Calu3 (cell line): ENCODE results near the gene CYB5B. TPM values are rescaled to one million over a fixed set of nuclear protein-coding genes. Genes with fewer than 3 reads are reported as not detected.

ENCODE experiments used
- BruUV-seq: library from RNA; stranded (reverse); fragments of 400-500 nt; replicated peaks from 2 replicates; lab custom pipeline; 2021; lab: Mats Ljungman, UMichigan
- CTCF ChIA-PET: fragments of 300-600 bp; sonication (Branson Sonifier 250); formaldehyde crosslinking; loops from one replicate; lab custom pipeline; 2022; ENCODE audit warnings: antibody characterized with exemption; lab: Charles Lee
- DNase-seq: peaks from one replicate; pipeline ENCODE4 v3.0.0; 2022
- H3K27ac Mint-ChIP-seq: one replicate; pipeline ENCODE4 v1.8.0; 2022; ENCODE audit warnings: mixed read lengths; ENCODE audit not compliant: unreplicated experiment
- H3K27me3 Mint-ChIP-seq: one replicate; pipeline ENCODE4 v1.8.0; 2022; ENCODE audit warnings: mixed read lengths; ENCODE audit not compliant: unreplicated experiment
- H3K36me3 Mint-ChIP-seq: one replicate; pipeline ENCODE4 v1.8.0; 2022; ENCODE audit warnings: mild to moderate bottlenecking, moderate library complexity, mixed read lengths; ENCODE audit not compliant: insufficient read depth, unreplicated experiment
- H3K4me1 Mint-ChIP-seq: one replicate; pipeline ENCODE4 v1.8.0; 2022; ENCODE audit warnings: mild to moderate bottlenecking, low read depth, mixed read lengths; ENCODE audit not compliant: unreplicated experiment
- H3K4me3 Mint-ChIP-seq: one replicate; pipeline ENCODE4 v1.8.0; 2022; ENCODE audit warnings: mild to moderate bottlenecking, low read depth, moderate library complexity, mixed read lengths; ENCODE audit not compliant: unreplicated experiment
- H3K9me3 Mint-ChIP-seq: one replicate; pipeline ENCODE4 v1.8.0; 2022; ENCODE audit warnings: low read depth, mixed read lengths; ENCODE audit not compliant: unreplicated experiment
- intact Hi-C: fragments of 100-400 bp; cut with micrococcal nuclease; formaldehyde crosslinking; loops from one replicate; pipeline ENCODE4 v1.10.0; 2022; ENCODE audit not compliant: unreplicated experiment
- total RNA-seq: library from RNA; stranded (reverse); gene quantifications from 2 replicates; pipeline ENCODE4 v1.2.3, GENCODE V29; 2022
- TF ChIP-seq, protein P1 (sequence below): fragments of 200-600 bp; IDR thresholded peaks from one replicate; pipeline ENCODE4 v1.8.0; 2022; ENCODE audit warnings: antibody characterized with exemption; ENCODE audit not compliant: unreplicated experiment

CYB5B gene
- total RNA-seq, 1 experiment from 2014 or later: 179 TPM

DNA sequence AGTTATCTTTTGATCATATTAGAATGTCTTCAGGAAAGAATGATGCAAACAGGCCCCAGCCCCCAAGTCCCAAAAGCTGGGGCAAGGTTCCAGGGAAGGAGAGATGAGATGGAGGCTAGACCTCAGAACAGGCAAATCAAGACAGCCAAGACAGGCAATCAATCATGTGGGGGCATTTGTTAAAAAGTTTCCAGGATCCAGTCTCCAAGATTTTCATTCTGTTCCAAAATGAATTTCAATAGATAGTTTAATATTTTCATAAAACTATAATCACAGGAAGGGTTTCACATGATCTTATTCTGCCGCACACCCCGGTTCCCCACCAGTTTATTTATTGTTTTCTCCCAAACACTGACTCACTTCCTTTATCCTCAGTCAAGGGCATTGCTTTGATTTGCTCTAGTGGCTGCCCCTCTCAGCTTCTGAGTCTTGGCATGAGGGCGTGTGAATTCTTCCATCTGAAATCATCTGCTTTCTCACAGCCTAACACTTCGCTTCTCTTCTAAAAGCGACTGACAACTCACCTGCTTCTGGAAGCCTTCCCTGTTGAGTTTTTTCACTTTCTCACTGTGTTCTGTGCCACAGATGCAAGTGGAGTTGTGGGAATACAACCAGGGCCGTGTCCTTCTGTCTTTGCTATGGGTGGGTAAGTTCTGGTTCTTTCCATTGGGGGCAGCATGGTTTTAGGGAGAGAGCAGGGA, 26.4 kb upstream of the CYB5B start:
- intact Hi-C loops: loop anchor here (2.0 to 5.0 kb wide), 6 partner anchors 27 to 354 kb away; partner anchors contain the start of genes CYB5B, NFAT5 and NOB1
- no TSS peak for BruUV-seq

GRCh38 chr16:69399361-69399760, 25.1 kb upstream of the CYB5B start:
- intact Hi-C loops: loop anchor here (5.0 kb wide), 3 partner anchors 68 to 353 kb away; partner anchors contain the start of gene NOB1
- Mint-ChIP-seq H3K4me3 (no peak overlapping the region), H3K9me3 (no peaks in the 10 kb centered on the region), H3K27me3 (no peaks in the 10 kb centered on the region), H3K27ac (no peak overlapping the region), H3K36me3 (peaks cover 14% of the 10 kb centered on the region), H3K4me1 (peaks cover 45% of the 10 kb centered on the region)
- BruUV-seq: no TSS peak
- TF ChIP-seq, protein P1, sequence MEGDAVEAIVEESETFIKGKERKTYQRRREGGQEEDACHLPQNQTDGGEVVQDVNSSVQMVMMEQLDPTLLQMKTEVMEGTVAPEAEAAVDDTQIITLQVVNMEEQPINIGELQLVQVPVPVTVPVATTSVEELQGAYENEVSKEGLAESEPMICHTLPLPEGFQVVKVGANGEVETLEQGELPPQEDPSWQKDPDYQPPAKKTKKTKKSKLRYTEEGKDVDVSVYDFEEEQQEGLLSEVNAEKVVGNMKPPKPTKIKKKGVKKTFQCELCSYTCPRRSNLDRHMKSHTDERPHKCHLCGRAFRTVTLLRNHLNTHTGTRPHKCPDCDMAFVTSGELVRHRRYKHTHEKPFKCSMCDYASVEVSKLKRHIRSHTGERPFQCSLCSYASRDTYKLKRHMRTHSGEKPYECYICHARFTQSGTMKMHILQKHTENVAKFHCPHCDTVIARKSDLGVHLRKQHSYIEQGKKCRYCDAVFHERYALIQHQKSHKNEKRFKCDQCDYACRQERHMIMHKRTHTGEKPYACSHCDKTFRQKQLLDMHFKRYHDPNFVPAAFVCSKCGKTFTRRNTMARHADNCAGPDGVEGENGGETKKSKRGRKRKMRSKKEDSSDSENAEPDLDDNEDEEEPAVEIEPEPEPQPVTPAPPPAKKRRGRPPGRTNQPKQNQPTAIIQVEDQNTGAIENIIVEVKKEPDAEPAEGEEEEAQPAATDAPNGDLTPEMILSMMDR: no peak
- no peak for DNase-seq
- CTCF ChIA-PET: no interaction called here

More for the DNA sequence above, 26.4 kb upstream of the CYB5B start:
- Mint-ChIP-seq H3K36me3 (peaks cover 14% of the 10 kb centered on the region), H3K4me3 (peak overlapping the region; percentile 21), H3K27ac (peak overlapping the region; percentile 80), H3K4me1 (peaks cover 39% of the 10 kb centered on the region), H3K27me3 (no peaks in the 10 kb centered on the region), H3K9me3 (no peaks in the 10 kb centered on the region)
- CTCF ChIA-PET: interaction anchor here (0.6 to 1.9 kb wide), 8 partner anchors 11 to 359 kb away, joined by 3 to 7 read pairs (median 4); partner anchors contain the start of genes NOB1 and NQO1
- peak; percentile 58 for DNase-seq
- TF ChIP-seq, protein P1: peak; percentile 31

GRCh38 chr16:69402439-69402838, 22.0 kb upstream of the CYB5B start:
- Mint-ChIP-seq H3K27ac (no peak overlapping the region), H3K36me3 (peaks cover 4% of the 10 kb centered on the region), H3K27me3 (no peaks in the 10 kb centered on the region), H3K4me1 (peaks cover 36% of the 10 kb centered on the region), H3K9me3 (no peaks in the 10 kb centered on the region), H3K4me3 (no peak overlapping the region)
- DNase-seq: no peak
- TF ChIP-seq, protein P1: no peak
- no TSS peak for BruUV-seq
- CTCF ChIA-PET: no interaction called here
- intact Hi-C loops: no loop called here

GRCh38 chr16:69404275-69404805, 20.1 kb upstream of the CYB5B start:
- H3K4me3 Mint-ChIP-seq: no peak overlapping the region
- peaks cover 24% of the 10 kb centered on the region for H3K4me1 Mint-ChIP-seq
- intact Hi-C loops: no loop called here
- H3K9me3 Mint-ChIP-seq: no peaks in the 10 kb centered on the region
- CTCF ChIA-PET: interaction anchor here (0.6 to 0.7 kb wide), 4 partner anchors 21 to 248 kb away, joined by 3 to 6 read pairs (median 4); partner anchors contain the start of gene COG8
- BruUV-seq: no TSS peak
- no peaks in the 10 kb centered on the region for H3K27me3 Mint-ChIP-seq
- TF ChIP-seq, protein P1: no peak
- H3K27ac Mint-ChIP-seq: peak overlapping the region; percentile 14
- no peak for DNase-seq
- H3K36me3 Mint-ChIP-seq: no peaks in the 10 kb centered on the region
